A673 (cell line): ENCODE data around the gene SLC38A1.

Experiments used
- CTCF ChIP-seq: fragments of 300-800, 200-600 bp; sonication (generic); conservative IDR thresholded peaks from 2 replicates; pipeline ENCODE4 v1.5.1; 2017; ENCODE audit warnings: low read depth, mild to moderate bottlenecking, antibody characterized with exemption, low read length, moderate library complexity, mixed read lengths
- EZH2 ChIP-seq: fragments of 200-600 bp; sonication (generic); IDR thresholded peaks from 2 replicates; pipeline ENCODE4 v1.6.1; 2017; ENCODE audit warnings: borderline replicate concordance, low read depth, mild to moderate bottlenecking, mixed read lengths, antibody characterized with exemption, low read length; ENCODE audit not compliant: poor library complexity, severe bottlenecking

- TF ChIP-seq CTCF = no peak
- TF ChIP-seq EZH2 = no peak
Observed at GRCh38 chr12:46299851-46300250, 31.0 kb upstream of the SLC38A1 start.
